Measurements from ENCODE around the gene PRKN. TPM values are rescaled to one million over a fixed set of nuclear protein-coding genes. Genes with fewer than 3 reads are reported as not detected.

PRKN gene
- total and polyA plus RNA-seq, 2 donors (not counting 3 experiments of a cell fraction or from before 2014, with no cell fraction given) = 0.06 TPM; not detected in 1

DNA sequence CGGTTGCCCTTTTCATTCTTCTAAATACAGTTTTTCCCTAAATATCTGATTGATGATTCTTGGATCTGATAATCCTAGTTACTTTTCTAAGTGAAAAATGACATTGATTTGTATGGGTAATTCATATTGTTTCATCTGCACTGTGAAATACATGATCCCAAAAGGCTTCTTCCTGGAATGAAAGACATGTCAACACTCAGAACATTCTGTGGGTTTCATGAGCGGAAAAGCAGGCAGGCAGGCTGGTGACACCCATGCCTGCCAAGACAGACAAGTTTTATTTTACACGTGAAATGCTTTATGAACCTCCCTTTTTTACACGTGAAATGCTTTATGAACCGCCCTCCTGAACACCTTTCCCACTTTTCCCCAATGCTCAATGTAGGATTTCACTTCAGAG lies 105.0 kb downstream of the PRKN start:
- Histone ChIP-seq H3K4me2 (ENCODE audit: insufficient read depth, low read length) (no peak overlapping the region), H3K4me1 (ENCODE audit: control insufficient read depth, extremely low read depth, insufficient read depth, low read length) (no peaks in the 10 kb centered on the region), H2AFZ (ENCODE audit: low read depth, low read length) (no peak overlapping the region), H4K20me1 (replicated peaks; ENCODE audit: control insufficient read depth, extremely low read depth, insufficient read depth, low read length) (no peaks in the 10 kb centered on the region), H3K9ac (replicated peaks; ENCODE audit: extremely low read depth, insufficient read depth, low read length) (no peak overlapping the region), H3K36me3 (ENCODE audit: control insufficient read depth in 2 of 2, extremely low read depth in 1 of 2, insufficient read depth in 2 of 2, low read length in 2 of 2) (no peaks in the 10 kb centered on the region), H3K9me1 (replicated peaks; ENCODE audit: control insufficient read depth, extremely low read depth, insufficient read depth, low read length) (no peaks in the 10 kb centered on the region), H3K4me3 (replicated peaks in 1 of 3; ENCODE audit: insufficient read depth in 1 of 3, low read depth in 1 of 3, low read length in 3 of 3) (no peak overlapping the region), H3K27me3 (ENCODE audit: control insufficient read depth in 2 of 2, insufficient read depth in 2 of 2, low read length in 2 of 2) (no peaks in the 10 kb centered on the region), H3K9me3 (replicated peaks; ENCODE audit: control insufficient read depth, insufficient read depth, low read length) (no peaks in the 10 kb centered on the region), H3K79me2 (ENCODE audit: control insufficient read depth, insufficient read depth, low read length) (no peaks in the 10 kb centered on the region), H3K27ac (ENCODE audit: insufficient read depth, low read depth, low read length) (no peak overlapping the region)
- TF ChIP-seq MYC (IDR thresholded peaks at IDR 0.05; ENCODE audit: low read depth, low read length) = no peak
- no peak for TF ChIP-seq EZH2 (IDR thresholded peaks at IDR 0.05; ENCODE audit: borderline replicate concordance, low read depth, low read length, severe bottlenecking)
- no peak for TF ChIP-seq POLR2AphosphoS5 (IDR thresholded peaks at IDR 0.05; ENCODE audit: insufficient read depth, low read depth, low read length)
- TF ChIP-seq POLR2A (IDR thresholded peaks at IDR 0.05; ENCODE audit: low read depth, low read length) = no peak
- no peak for TF ChIP-seq JUN (IDR thresholded peaks at IDR 0.05; ENCODE audit: borderline replicate concordance, insufficient read depth, insufficient read length, low read depth)
- TF ChIP-seq FOS (IDR thresholded peaks at IDR 0.05; ENCODE audit: borderline replicate concordance, insufficient read depth, low read length) = no peak
- TF ChIP-seq, protein P1, sequence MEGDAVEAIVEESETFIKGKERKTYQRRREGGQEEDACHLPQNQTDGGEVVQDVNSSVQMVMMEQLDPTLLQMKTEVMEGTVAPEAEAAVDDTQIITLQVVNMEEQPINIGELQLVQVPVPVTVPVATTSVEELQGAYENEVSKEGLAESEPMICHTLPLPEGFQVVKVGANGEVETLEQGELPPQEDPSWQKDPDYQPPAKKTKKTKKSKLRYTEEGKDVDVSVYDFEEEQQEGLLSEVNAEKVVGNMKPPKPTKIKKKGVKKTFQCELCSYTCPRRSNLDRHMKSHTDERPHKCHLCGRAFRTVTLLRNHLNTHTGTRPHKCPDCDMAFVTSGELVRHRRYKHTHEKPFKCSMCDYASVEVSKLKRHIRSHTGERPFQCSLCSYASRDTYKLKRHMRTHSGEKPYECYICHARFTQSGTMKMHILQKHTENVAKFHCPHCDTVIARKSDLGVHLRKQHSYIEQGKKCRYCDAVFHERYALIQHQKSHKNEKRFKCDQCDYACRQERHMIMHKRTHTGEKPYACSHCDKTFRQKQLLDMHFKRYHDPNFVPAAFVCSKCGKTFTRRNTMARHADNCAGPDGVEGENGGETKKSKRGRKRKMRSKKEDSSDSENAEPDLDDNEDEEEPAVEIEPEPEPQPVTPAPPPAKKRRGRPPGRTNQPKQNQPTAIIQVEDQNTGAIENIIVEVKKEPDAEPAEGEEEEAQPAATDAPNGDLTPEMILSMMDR (IDR thresholded peaks at IDR 0.05; ENCODE audit: extremely low read depth in 1 of 2, insufficient read depth in 1 of 2, low read depth in 1 of 2, low read length in 2 of 2) = no peak
- no peak for TF ChIP-seq MAX (IDR thresholded peaks at IDR 0.05; ENCODE audit: insufficient read depth, insufficient read length)
- TF ChIP-seq GATA2 (IDR thresholded peaks at IDR 0.05; ENCODE audit: insufficient read depth, insufficient read length, low read depth, low read length) = no peak
- no peak for FAIRE-seq
- BruUV-seq (replicated peaks) = no TSS peak
- no peak for DNase-seq (ENCODE audit: low read depth, low spot score)
- ChIA-PET POLR2A (no interaction called here), CTCF (no interaction called here)
- intact Hi-C loops (cut with micrococcal nuclease) = no loop called here
- dilution Hi-C loops (cut with MboI; ENCODE audit: extremely low pct_ligation_motif_present, low sequenced_read_pairs) = no loop called here

Measured in endothelial cell of umbilical vein (primary cell).